ENCODE data around the gene SNTG2.

The SNTG2 gene

GRCh38 chr2:932320-933115 is 18.1 kb upstream of the SNTG2 start (continued):
- TF ChIP-seq PATZ1 (CRISPR knock-in tag; IDR thresholded peaks at IDR 0.05; ENCODE audit: borderline replicate concordance) (no peak), GLIS3 (CRISPR knock-in tag; IDR thresholded peaks at IDR 0.05) (no peak), SNAI2 (CRISPR knock-in tag; IDR thresholded peaks at IDR 0.05) (no peak)

GRCh38 chr2:933734-934295 is 16.8 kb upstream of the SNTG2 start:
- TF ChIP-seq ISL1 (CRISPR knock-in tag; IDR thresholded peaks at IDR 0.05) (no peak), POU6F1 (CRISPR knock-in tag; IDR thresholded peaks at IDR 0.05; ENCODE audit: borderline replicate concordance, low read depth) (no peak), ZFP3 (CRISPR knock-in tag; IDR thresholded peaks at IDR 0.05) (no peak), ZC3H10 (CRISPR knock-in tag; IDR thresholded peaks at IDR 0.05) (no peak), TSHZ2 (CRISPR knock-in tag; IDR thresholded peaks at IDR 0.05) (no peak), TOX (CRISPR knock-in tag; IDR thresholded peaks at IDR 0.05; ENCODE audit: borderline replicate concordance) (no peak), GLIS3 (CRISPR knock-in tag; IDR thresholded peaks at IDR 0.05) (no peak), PATZ1 (CRISPR knock-in tag; IDR thresholded peaks at IDR 0.05; ENCODE audit: borderline replicate concordance) (no peak), ZFP30 (CRISPR knock-in tag; IDR thresholded peaks at IDR 0.05) (no peak), CREB5 (CRISPR knock-in tag; IDR thresholded peaks at IDR 0.05; ENCODE audit: low read depth) (no peak)
- ATAC-seq = no peak

GRCh38 chr2:937530-937929 is 13.1 kb upstream of the SNTG2 start:
- ATAC-seq = no peak
- TF ChIP-seq TOX (CRISPR knock-in tag; IDR thresholded peaks at IDR 0.05; ENCODE audit: borderline replicate concordance) (no peak), ISL1 (CRISPR knock-in tag; IDR thresholded peaks at IDR 0.05) (no peak), TCF4 (CRISPR knock-in tag; IDR thresholded peaks at IDR 0.05; ENCODE audit: borderline replicate concordance) (no peak), GLIS3 (CRISPR knock-in tag; IDR thresholded peaks at IDR 0.05) (no peak), PATZ1 (CRISPR knock-in tag; IDR thresholded peaks at IDR 0.05; ENCODE audit: borderline replicate concordance) (no peak), ZNF70 (CRISPR knock-in tag; IDR thresholded peaks at IDR 0.05) (no peak), ARNTL (CRISPR knock-in tag; IDR thresholded peaks at IDR 0.05; ENCODE audit: borderline replicate concordance, low read depth) (no peak), ESRRG (CRISPR knock-in tag; IDR thresholded peaks at IDR 0.05) (no peak), POU6F1 (CRISPR knock-in tag; IDR thresholded peaks at IDR 0.05; ENCODE audit: borderline replicate concordance, low read depth) (no peak), ZFP30 (CRISPR knock-in tag; IDR thresholded peaks at IDR 0.05) (no peak), ZC3H10 (CRISPR knock-in tag; IDR thresholded peaks at IDR 0.05) (no peak), SNAI2 (CRISPR knock-in tag; IDR thresholded peaks at IDR 0.05) (no peak), BACH2 (CRISPR knock-in tag; IDR thresholded peaks at IDR 0.05; ENCODE audit: borderline replicate concordance) (no peak), CSDC2 (CRISPR knock-in tag; IDR thresholded peaks at IDR 0.05) (no peak)
